SK-N-SH (cell line): ENCODE measurements around the gene ARHGAP21.

Source experiments
- CHD2 ChIP-seq: fragments of 150-350 bp; IDR thresholded peaks from 2 replicates; pipeline ENCODE4 v1.6.1; 2018; ENCODE audit warnings: low read length; ENCODE audit not compliant: partially characterized antibody
- CTCF ChIP-seq: fragments of 200-600 bp; sonication (generic); IDR thresholded peaks from 2 replicates; pipeline ENCODE4 v1.6.1; 2017; ENCODE audit warnings: antibody characterized with exemption, mild to moderate bottlenecking, moderate library complexity
- ELF1 ChIP-seq: IDR thresholded peaks from 2 replicates; pipeline ENCODE4 v1.4.0; 2012
- FOSL2 ChIP-seq: IDR thresholded peaks from 2 replicates; pipeline ENCODE4 v1.4.0; 2012; ENCODE audit warnings: low read depth, mild to moderate bottlenecking, moderate library complexity, borderline replicate concordance
- FOXM1 ChIP-seq: IDR thresholded peaks from 2 replicates; pipeline ENCODE4 v1.4.0; 2012; ENCODE audit warnings: low read depth, mild to moderate bottlenecking
- GABPA ChIP-seq: IDR thresholded peaks from 2 replicates; pipeline ENCODE4 v1.4.0; 2012; ENCODE audit warnings: low read depth, mild to moderate bottlenecking
- IRF3 ChIP-seq: fragments of 150-350 bp; IDR thresholded peaks from 2 replicates; pipeline ENCODE4 v1.6.1; 2016; ENCODE audit warnings: mild to moderate bottlenecking, low read depth, low read length
- MXI1 ChIP-seq: IDR thresholded peaks from 2 replicates; pipeline ENCODE4 v1.6.1; 2012; ENCODE audit warnings: mild to moderate bottlenecking, low read depth, low read length, improper control_type of control experiment
- PBX3 ChIP-seq: IDR thresholded peaks from 2 replicates; pipeline ENCODE4; 2012
- POLR2AphosphoS5 ChIP-seq: IDR thresholded peaks from 2 replicates; pipeline ENCODE4 v1.6.1; 2012; ENCODE audit warnings: low read depth, low read length
- RAD21 ChIP-seq: IDR thresholded peaks from 2 replicates; pipeline ENCODE4 v1.6.1; 2012; ENCODE audit warnings: mild to moderate bottlenecking, low read length
- REST ChIP-seq: IDR thresholded peaks from 2 replicates; pipeline ENCODE4 v1.6.1; 2012; ENCODE audit warnings: mild to moderate bottlenecking, low read depth, low read length, moderate library complexity
- RXRA ChIP-seq: IDR thresholded peaks from 2 replicates; pipeline ENCODE4 v1.4.0; 2012; ENCODE audit warnings: low read depth, mild to moderate bottlenecking, borderline replicate concordance
- SMC3 ChIP-seq: IDR thresholded peaks from 2 replicates; pipeline ENCODE4 v1.6.1; 2012; ENCODE audit warnings: low read depth, low read length, improper control_type of control experiment

- TF ChIP-seq REST (no peak), RAD21 (no peak), FOXM1 (no peak), RXRA (no peak), IRF3 (no peak), CTCF (no peak), FOSL2 (no peak), POLR2AphosphoS5 (no peak), CHD2 (no peak), ELF1 (no peak), SMC3 (no peak), PBX3 (no peak), MXI1 (no peak), GABPA (no peak)
Measured at GRCh38 chr10:24711465-24711864, 12.2 kb downstream of the ARHGAP21 start.
